ENCODE results near the gene CFAP61.

CFAP61 gene

GRCh38 chr20:20174089-20174835, 121.9 kb downstream of the CFAP61 start:
- no peak for DNase-seq

- no peak for DNase-seq
These were observed 129.0 kb downstream of the CFAP61 start for GRCh38 chr20:20181322-20181721.

- no peak for DNase-seq
These were observed 131.8 kb downstream of the CFAP61 start for GRCh38 chr20:20184149-20184548.

GRCh38 chr20:20184706-20185105, 132.4 kb downstream of the CFAP61 start:
- DNase-seq = no peak

- DNase-seq = no peak
These were observed 136.3 kb downstream of the CFAP61 start for GRCh38 chr20:20188647-20189046.

- DNase-seq = no peak
These were observed 140.0 kb downstream of the CFAP61 start for GRCh38 chr20:20192366-20192765.

GRCh38 chr20:20195021-20195705, 142.8 kb downstream of the CFAP61 start:
- DNase-seq = no peak

GRCh38 chr20:20196610-20197009, 144.3 kb downstream of the CFAP61 start:
- DNase-seq = no peak

GRCh38 chr20:20198011-20198410, 145.7 kb downstream of the CFAP61 start:
- no peak for DNase-seq

- DNase-seq = no peak
These were observed 147.2 kb downstream of the CFAP61 start for GRCh38 chr20:20199361-20200160.

GRCh38 chr20:20201124-20201523, 148.8 kb downstream of the CFAP61 start:
- DNase-seq = no peak

- DNase-seq = no peak
These were observed 149.3 kb downstream of the CFAP61 start for GRCh38 chr20:20201639-20202038.

- no peak for DNase-seq
These were observed 150.4 kb downstream of the CFAP61 start for GRCh38 chr20:20202768-20203167.

- no peak for DNase-seq
These were observed 151.5 kb downstream of the CFAP61 start for GRCh38 chr20:20203784-20204183.

GRCh38 chr20:20204256-20204655, 151.9 kb downstream of the CFAP61 start:
- DNase-seq = no peak

- no peak for DNase-seq
These were observed 153.0 kb downstream of the CFAP61 start for GRCh38 chr20:20205141-20205861.

GRCh38 chr20:20205862-20206236, 153.5 kb downstream of the CFAP61 start:
- no peak for DNase-seq

- no peak for DNase-seq
These were observed 154.5 kb downstream of the CFAP61 start for GRCh38 chr20:20206788-20207187.

- DNase-seq = no peak
These were observed 155.0 kb downstream of the CFAP61 start for GRCh38 chr20:20207291-20207690.

- DNase-seq = no peak
These were observed 155.5 kb downstream of the CFAP61 start for GRCh38 chr20:20207872-20208271.

GRCh38 chr20:20209684-20210083, 157.4 kb downstream of the CFAP61 start:
- DNase-seq = no peak

GRCh38 chr20:20210327-20210726, 158.0 kb downstream of the CFAP61 start:
- DNase-seq = no peak

GRCh38 chr20:20210943-20211273, 158.6 kb downstream of the CFAP61 start:
- no peak for DNase-seq
